ENCODE data around the gene CREB5. TPM values are rescaled to one million over a fixed set of nuclear protein-coding genes. Genes with fewer than 3 reads are reported as not detected.
A peak's percentile ranks its signal among the peaks of the same experiment; 100 is the strongest.

The CREB5 gene
- total and polyA plus RNA-seq, 2 donors (not counting 3 experiments of a cell fraction or from before 2014, with no cell fraction given): 19.6 to 28.4 TPM

DNA sequence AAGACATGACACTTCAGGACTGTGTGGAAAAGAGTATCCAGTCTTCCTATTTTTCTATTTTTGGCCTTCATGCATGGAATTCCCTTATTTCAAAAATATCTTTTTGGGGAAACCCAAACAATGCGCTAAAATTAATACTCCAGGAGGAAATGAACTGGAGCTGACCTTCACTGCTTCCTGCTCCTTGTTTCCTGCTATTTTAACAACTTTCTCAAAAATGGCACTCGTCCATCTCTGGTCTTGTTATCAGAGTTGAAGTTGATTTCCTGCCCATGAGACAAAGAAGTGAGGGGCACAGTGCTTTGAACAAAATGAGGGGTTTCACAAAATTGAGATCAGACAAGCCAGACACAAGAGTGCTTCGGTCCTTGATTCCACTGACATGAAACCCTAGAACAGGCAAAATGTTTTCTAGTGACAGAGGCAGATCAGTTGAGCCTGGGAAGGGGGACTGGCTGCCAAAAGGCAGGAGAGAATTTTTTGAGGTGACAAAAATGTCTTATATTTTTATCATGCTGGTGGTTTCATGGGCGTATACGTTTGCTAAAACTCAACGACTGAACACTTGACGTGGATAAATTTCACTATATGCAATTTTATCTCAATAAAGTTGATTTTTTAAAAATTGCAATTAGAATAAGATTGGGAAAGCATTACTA lies 193.2 kb downstream of the CREB5 start:
- no TSS peak for BruUV-seq (replicated peaks)
- Histone ChIP-seq H3K79me2 (ENCODE audit: control insufficient read depth, insufficient read depth, low read length) (no peaks in the 10 kb centered on the region), H3K4me2 (ENCODE audit: insufficient read depth, low read length) (peak overlapping the region; percentile 85), H3K9ac (replicated peaks; ENCODE audit: extremely low read depth, insufficient read depth, low read length) (peak overlapping the region; percentile 37), H3K9me3 (replicated peaks; ENCODE audit: control insufficient read depth, insufficient read depth, low read length) (no peaks in the 10 kb centered on the region), H3K4me3 (replicated peaks in 1 of 3; ENCODE audit: insufficient read depth in 1 of 3, low read depth in 1 of 3, low read length in 3 of 3) (peak overlapping the region in 1 of 3 experiments; percentile 24), H4K20me1 (replicated peaks; ENCODE audit: control insufficient read depth, extremely low read depth, insufficient read depth, low read length) (no peaks in the 10 kb centered on the region), H3K36me3 (ENCODE audit: control insufficient read depth in 2 of 2, extremely low read depth in 1 of 2, insufficient read depth in 2 of 2, low read length in 2 of 2) (no peaks in the 10 kb centered on the region), H3K27ac (ENCODE audit: insufficient read depth, low read depth, low read length) (peak overlapping the region; percentile 65), H3K9me1 (replicated peaks; ENCODE audit: control insufficient read depth, extremely low read depth, insufficient read depth, low read length) (no peaks in the 10 kb centered on the region), H2AFZ (ENCODE audit: low read depth, low read length) (peak overlapping the region; percentile 47), H3K27me3 (ENCODE audit: control insufficient read depth in 2 of 2, insufficient read depth in 2 of 2, low read length in 2 of 2) (no peaks in the 10 kb centered on the region), H3K4me1 (ENCODE audit: control insufficient read depth, extremely low read depth, insufficient read depth, low read length) (peaks cover 28% of the 10 kb centered on the region)
- dilution Hi-C loops (cut with MboI; ENCODE audit: extremely low pct_ligation_motif_present, low sequenced_read_pairs): no loop called here
- FAIRE-seq (peak; percentile 94), DNase-seq (ENCODE audit: low read depth, low spot score) (peak; percentile 89)
- ChIA-PET CTCF (interaction anchor here (0.9 to 1.4 kb wide), 4 partner anchors 9 to 75 kb away, joined by 3 to 5 read pairs (median 4); no protein-coding TSS in a partner anchor), POLR2A (interaction anchor here (0.6 kb wide), 1 partner anchor 222 kb away, joined by 4 read pairs; no protein-coding TSS in a partner anchor)
- intact Hi-C loops (cut with micrococcal nuclease): loop anchor here (1.0 kb wide), 6 partner anchors 11 to 196 kb away; no protein-coding TSS in a partner anchor
- TF ChIP-seq JUN (IDR thresholded peaks at IDR 0.05; ENCODE audit: borderline replicate concordance, insufficient read depth, insufficient read length, low read depth) (peak; percentile 31), GATA2 (IDR thresholded peaks at IDR 0.05; ENCODE audit: insufficient read depth, insufficient read length, low read depth, low read length) (peak; percentile 67), POLR2AphosphoS5 (IDR thresholded peaks at IDR 0.05; ENCODE audit: insufficient read depth, low read depth, low read length) (peak; percentile 80), EZH2 (IDR thresholded peaks at IDR 0.05; ENCODE audit: borderline replicate concordance, low read depth, low read length, severe bottlenecking) (no peak), MYC (IDR thresholded peaks at IDR 0.05; ENCODE audit: low read depth, low read length) (no peak)

GRCh38 chr7:28606421-28606820 lies 194.1 kb downstream of the CREB5 start:
- Histone ChIP-seq H4K20me1 (replicated peaks; ENCODE audit: control insufficient read depth, extremely low read depth, insufficient read depth, low read length) (no peaks in the 10 kb centered on the region), H3K4me2 (ENCODE audit: insufficient read depth, low read length) (no peak overlapping the region), H3K79me2 (ENCODE audit: control insufficient read depth, insufficient read depth, low read length) (no peaks in the 10 kb centered on the region), H3K4me1 (ENCODE audit: control insufficient read depth, extremely low read depth, insufficient read depth, low read length) (peaks cover 28% of the 10 kb centered on the region), H3K27me3 (ENCODE audit: control insufficient read depth in 2 of 2, insufficient read depth in 2 of 2, low read length in 2 of 2) (no peaks in the 10 kb centered on the region), H3K9me3 (replicated peaks; ENCODE audit: control insufficient read depth, insufficient read depth, low read length) (no peaks in the 10 kb centered on the region), H3K9ac (replicated peaks; ENCODE audit: extremely low read depth, insufficient read depth, low read length) (no peak overlapping the region), H2AFZ (ENCODE audit: low read depth, low read length) (no peak overlapping the region), H3K36me3 (ENCODE audit: control insufficient read depth in 2 of 2, extremely low read depth in 1 of 2, insufficient read depth in 2 of 2, low read length in 2 of 2) (no peaks in the 10 kb centered on the region), H3K27ac (ENCODE audit: insufficient read depth, low read depth, low read length) (no peak overlapping the region), H3K4me3 (replicated peaks in 1 of 3; ENCODE audit: insufficient read depth in 1 of 3, low read depth in 1 of 3, low read length in 3 of 3) (no peak overlapping the region), H3K9me1 (replicated peaks; ENCODE audit: control insufficient read depth, extremely low read depth, insufficient read depth, low read length) (no peaks in the 10 kb centered on the region)
- POLR2A ChIA-PET: no interaction called here
- intact Hi-C loops (cut with micrococcal nuclease): loop anchor here (1.0 kb wide), 1 partner anchor 10 kb away; no protein-coding TSS in a partner anchor
- TF ChIP-seq MYC (IDR thresholded peaks at IDR 0.05; ENCODE audit: low read depth, low read length) (no peak), FOS (IDR thresholded peaks at IDR 0.05; ENCODE audit: borderline replicate concordance, insufficient read depth, low read length) (no peak), JUN (IDR thresholded peaks at IDR 0.05; ENCODE audit: borderline replicate concordance, insufficient read depth, insufficient read length, low read depth) (no peak), POLR2AphosphoS5 (IDR thresholded peaks at IDR 0.05; ENCODE audit: insufficient read depth, low read depth, low read length) (no peak), POLR2A (IDR thresholded peaks at IDR 0.05; ENCODE audit: low read depth, low read length) (no peak), MAX (IDR thresholded peaks at IDR 0.05; ENCODE audit: insufficient read depth, insufficient read length) (no peak), GATA2 (IDR thresholded peaks at IDR 0.05; ENCODE audit: insufficient read depth, insufficient read length, low read depth, low read length) (no peak), EZH2 (IDR thresholded peaks at IDR 0.05; ENCODE audit: borderline replicate concordance, low read depth, low read length, severe bottlenecking) (no peak)
- TF ChIP-seq, protein P1, sequence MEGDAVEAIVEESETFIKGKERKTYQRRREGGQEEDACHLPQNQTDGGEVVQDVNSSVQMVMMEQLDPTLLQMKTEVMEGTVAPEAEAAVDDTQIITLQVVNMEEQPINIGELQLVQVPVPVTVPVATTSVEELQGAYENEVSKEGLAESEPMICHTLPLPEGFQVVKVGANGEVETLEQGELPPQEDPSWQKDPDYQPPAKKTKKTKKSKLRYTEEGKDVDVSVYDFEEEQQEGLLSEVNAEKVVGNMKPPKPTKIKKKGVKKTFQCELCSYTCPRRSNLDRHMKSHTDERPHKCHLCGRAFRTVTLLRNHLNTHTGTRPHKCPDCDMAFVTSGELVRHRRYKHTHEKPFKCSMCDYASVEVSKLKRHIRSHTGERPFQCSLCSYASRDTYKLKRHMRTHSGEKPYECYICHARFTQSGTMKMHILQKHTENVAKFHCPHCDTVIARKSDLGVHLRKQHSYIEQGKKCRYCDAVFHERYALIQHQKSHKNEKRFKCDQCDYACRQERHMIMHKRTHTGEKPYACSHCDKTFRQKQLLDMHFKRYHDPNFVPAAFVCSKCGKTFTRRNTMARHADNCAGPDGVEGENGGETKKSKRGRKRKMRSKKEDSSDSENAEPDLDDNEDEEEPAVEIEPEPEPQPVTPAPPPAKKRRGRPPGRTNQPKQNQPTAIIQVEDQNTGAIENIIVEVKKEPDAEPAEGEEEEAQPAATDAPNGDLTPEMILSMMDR (IDR thresholded peaks at IDR 0.05; ENCODE audit: extremely low read depth in 1 of 2, insufficient read depth in 1 of 2, low read depth in 1 of 2, low read length in 2 of 2): no peak
- CTCF ChIA-PET: interaction anchor here (0.8 kb wide), 1 partner anchor 8 kb away, joined by 3 read pairs; no protein-coding TSS in a partner anchor
- BruUV-seq (replicated peaks): no TSS peak
- dilution Hi-C loops (cut with MboI; ENCODE audit: extremely low pct_ligation_motif_present, low sequenced_read_pairs): no loop called here
- FAIRE-seq: no peak
- DNase-seq (ENCODE audit: low read depth, low spot score): peak; percentile 40

Measured in endothelial cell of umbilical vein (primary cell).